H1 (cell line): Measurements from ENCODE around the gene RHEX. TPM values are rescaled to one million over a fixed set of nuclear protein-coding genes. Genes with fewer than 3 reads are reported as not detected.

ENCODE experiments used
- CTCF ChIA-PET: fragments of 300-600 bp; sonication (Branson Sonifier 250); formaldehyde crosslinking; loops from one replicate; lab custom pipeline; 2021; ENCODE audit not compliant: partially characterized antibody; lab: Charles Lee
- POLR2A ChIA-PET: fragments of 300-600 bp; sonication (Branson Sonifier 250); formaldehyde crosslinking; loops from one replicate; lab custom pipeline; 2021; ENCODE audit warnings: inconsistent platforms; ENCODE audit not compliant: partially characterized antibody; lab: Charles Lee
- DNase-seq, 2 experiments: peaks; one replicate each; pipeline versions ENCODE4 v3.0.0 to v3.0.0-alpha.2; 2010 to 2022; ENCODE audit warnings: low spot score in 2 of 2, low read depth in 1 of 2, mixed read lengths in 1 of 2
- FAIRE-seq: peaks from 2 replicates; lab custom pipeline; 2011; peaks lifted over from hg19 to GRCh38; lab: Jason Lieb, UNC
- H2AFZ ChIP-seq: 2 replicates; pipeline ENCODE4 v1.8.1; 2012; ENCODE audit warnings: low read length, inconsistent platforms
- H2AK5ac ChIP-seq: 2 replicates; pipeline ENCODE4 v1.6.1; 2013; ENCODE audit warnings: low read depth, low read length
- H2BK120ac ChIP-seq: replicated peaks from 2 replicates; pipeline ENCODE3; 2013; ENCODE audit warnings: low read depth, low read length, inconsistent platforms
- H2BK12ac ChIP-seq: 2 replicates; pipeline ENCODE4 v1.6.1; 2013; ENCODE audit warnings: low read depth, low read length
- H2BK15ac ChIP-seq: 2 replicates; pipeline ENCODE4 v1.6.1; 2013; ENCODE audit warnings: low read length
- H2BK20ac ChIP-seq: 2 replicates; pipeline ENCODE4 v1.6.1; 2013; ENCODE audit warnings: low read length
- H2BK5ac ChIP-seq: 2 replicates; pipeline ENCODE4 v1.6.1; 2013; ENCODE audit warnings: low read depth, low read length
- H3K14ac ChIP-seq: 2 replicates; pipeline ENCODE4 v1.6.1; 2013; ENCODE audit warnings: inconsistent platforms; ENCODE audit not compliant: insufficient read length
- H3K18ac ChIP-seq: 2 replicates; pipeline ENCODE4 v1.6.1; 2013; ENCODE audit warnings: low read length; ENCODE audit errors: extremely low read depth
- H3K23ac ChIP-seq: 2 replicates; pipeline ENCODE4 v1.6.1; 2013; ENCODE audit warnings: inconsistent platforms; ENCODE audit not compliant: insufficient read length
- H3K23me2 ChIP-seq: 2 replicates; pipeline ENCODE4 v1.6.1; 2013; ENCODE audit warnings: low read depth, low read length
- H3K27ac ChIP-seq: 2 replicates; pipeline ENCODE4 v1.6.1; 2011; ENCODE audit warnings: low read depth, low read length, inconsistent platforms
- H3K27me3 ChIP-seq, 4 experiments: replicated peaks in 1 of 4; 1 replicate in 1 of 4; 2 replicates in 3 of 4; pipeline versions ENCODE4 v1.6.1 to v1.8.1; 2011 to 2013; ENCODE audit warnings: low read length in 3 of 4, mild to moderate bottlenecking in 3 of 4, inconsistent platforms in 2 of 4, mixed read lengths in 2 of 4, moderate library complexity in 1 of 4; ENCODE audit not compliant: control insufficient read depth in 3 of 4, insufficient read depth in 3 of 4; ENCODE audit errors: extremely low read depth in 1 of 4
- H3K36me3 ChIP-seq, 4 experiments: 2 replicates each; pipeline versions ENCODE4 v1.6.1 to v1.8.1; 2011 to 2013; ENCODE audit warnings: mild to moderate bottlenecking in 4 of 4, low read length in 3 of 4, moderate library complexity in 2 of 4, control low read depth in 1 of 4, inconsistent platforms in 1 of 4; ENCODE audit not compliant: insufficient read depth in 4 of 4, control insufficient read depth in 2 of 4
- H3K4ac ChIP-seq: replicated peaks from 2 replicates; pipeline ENCODE3; 2013; ENCODE audit warnings: low read length, low read depth, mixed read lengths, inconsistent platforms; ENCODE audit not compliant: insufficient read length
- H3K4me1 ChIP-seq, 4 experiments: replicated peaks in 1 of 4; 1 replicate in 1 of 4; 2 replicates in 3 of 4; pipeline versions ENCODE4 v1.6.1 to v1.8.1; 2011 to 2013; ENCODE audit warnings: low read length in 3 of 4, inconsistent platforms in 2 of 4, mixed read lengths in 1 of 4; ENCODE audit not compliant: insufficient read depth in 4 of 4, control insufficient read depth in 3 of 4
- H3K4me2 ChIP-seq, 2 experiments: 2 replicates each; pipeline versions ENCODE4 v1.6.1 to v1.8.1; 2011 to 2013; ENCODE audit warnings: low read depth in 2 of 2, low read length in 2 of 2, control low read depth in 1 of 2, inconsistent platforms in 1 of 2, mild to moderate bottlenecking in 1 of 2; ENCODE audit not compliant: insufficient read depth in 1 of 2
- H3K4me3 ChIP-seq, 4 experiments: fragments of 200-600, 300-600 bp in 1 of 4; sonication (generic), shearing (Covaris generic), sonication (Bioruptor Twin) in 1 of 4; 2 replicates each; pipeline versions ENCODE4 v1.5.1 to v1.8.1; 2011 to 2016; ENCODE audit warnings: low read length in 4 of 4, low read depth in 3 of 4, control low read depth in 2 of 4, inconsistent platforms in 2 of 4, mild to moderate bottlenecking in 2 of 4, mixed read lengths in 1 of 4, moderate library complexity in 1 of 4; ENCODE audit not compliant: insufficient read depth in 2 of 4; ENCODE audit errors: extremely low read depth in 1 of 4
- H3K56ac ChIP-seq: replicated peaks from 2 replicates; pipeline ENCODE3; 2013; ENCODE audit warnings: low read depth, mild to moderate bottlenecking, mixed read lengths, low read length, inconsistent platforms; ENCODE audit not compliant: insufficient read length
- H3K79me1 ChIP-seq: 2 replicates; pipeline ENCODE4 v1.6.1; 2013; ENCODE audit warnings: low read depth, low read length, control low read depth
- H3K79me2 ChIP-seq, 2 experiments: 2 replicates each; pipeline versions ENCODE4 v1.6.1 to v1.8.1; 2012 to 2013; ENCODE audit warnings: low read length in 2 of 2, mild to moderate bottlenecking in 2 of 2, inconsistent platforms in 1 of 2; ENCODE audit not compliant: insufficient read depth in 2 of 2, control insufficient read depth in 1 of 2
- H3K9ac ChIP-seq, 4 experiments: replicated peaks in 1 of 4; 1 replicate in 1 of 4; 2 replicates in 3 of 4; pipeline versions ENCODE4 v1.6.1 to v1.8.1; 2011 to 2013; ENCODE audit warnings: low read depth in 3 of 4, low read length in 3 of 4, control low read depth in 2 of 4, mild to moderate bottlenecking in 2 of 4, moderate library complexity in 2 of 4, inconsistent platforms in 1 of 4; ENCODE audit errors: extremely low read depth in 1 of 4
- H3K9me3 ChIP-seq, 2 experiments: 2 replicates each; pipeline versions ENCODE4 v1.6.1 to v1.8.1; 2012 to 2013; ENCODE audit warnings: mild to moderate bottlenecking in 2 of 2, moderate library complexity in 2 of 2, control low read depth in 1 of 2, inconsistent platforms in 1 of 2, low read depth in 1 of 2, low read length in 1 of 2, mixed read lengths in 1 of 2; ENCODE audit not compliant: insufficient read depth in 2 of 2
- H4K20me1 ChIP-seq, 2 experiments: replicated peaks in 1 of 2; 2 replicates each; pipeline versions ENCODE3 to v1.8.1; 2011 to 2013; ENCODE audit warnings: inconsistent platforms in 2 of 2, low read length in 2 of 2, mild to moderate bottlenecking in 1 of 2; ENCODE audit not compliant: insufficient read depth in 2 of 2, control insufficient read depth in 1 of 2
- H4K5ac ChIP-seq: 2 replicates; pipeline ENCODE4 v1.6.1; 2013; ENCODE audit warnings: low read length, low read depth, mixed read lengths, inconsistent platforms; ENCODE audit not compliant: insufficient read length
- H4K8ac ChIP-seq: 2 replicates; pipeline ENCODE4 v1.8.0; 2013; ENCODE audit warnings: mild to moderate bottlenecking, moderate library complexity, low read length, inconsistent platforms; ENCODE audit not compliant: insufficient read depth; ENCODE audit errors: extremely low read depth
- H4K91ac ChIP-seq: replicated peaks from 2 replicates; pipeline ENCODE3; 2013; ENCODE audit warnings: low read length, mixed read lengths, inconsistent platforms; ENCODE audit not compliant: insufficient read length
- CTCF ChIP-seq, 3 experiments: IDR thresholded peaks; 1 replicate in 2 of 3; 2 replicates in 1 of 3; pipeline versions ENCODE4 v1.5.1 to v1.6.1; 2011; ENCODE audit warnings: low read length in 3 of 3, mild to moderate bottlenecking in 3 of 3, inconsistent platforms in 2 of 3, low read depth in 1 of 3, moderate library complexity in 1 of 3; ENCODE audit not compliant: insufficient read depth in 1 of 3; ENCODE audit errors: control extremely low read depth in 1 of 3
- HDAC6 ChIP-seq: IDR thresholded peaks from one replicate; pipeline ENCODE4 v1.7.1; 2012; ENCODE audit warnings: low read depth, mild to moderate bottlenecking, inconsistent platforms, low read length, moderate library complexity
- SIN3A ChIP-seq, 2 experiments: IDR thresholded peaks in 1 of 2; conservative IDR thresholded peaks in 1 of 2; 2 replicates each; pipeline ENCODE4 v1.6.1; 2011 to 2012; ENCODE audit warnings: low read length in 2 of 2, improper control_type of control experiment in 1 of 2, low read depth in 1 of 2, mild to moderate bottlenecking in 1 of 2
- SP1 ChIP-seq: IDR thresholded peaks from 2 replicates; pipeline ENCODE4 v1.6.1; 2011; ENCODE audit warnings: low read depth, low read length
- SUZ12 ChIP-seq: fragments of 200-600 bp; sonication (generic); IDR thresholded peaks from 2 replicates; pipeline ENCODE4 v1.6.1; 2012; ENCODE audit warnings: mild to moderate bottlenecking, inconsistent platforms, low read length, moderate library complexity, mixed read lengths
- TAF7 ChIP-seq: optimal IDR thresholded peaks from 2 replicates; pipeline ENCODE3; 2011; ENCODE audit warnings: low read depth, mild to moderate bottlenecking, inconsistent platforms, low read length, moderate library complexity, borderline replicate concordance
- WGBS, 2 experiments: shearing (Covaris generic) in 1 of 2; methylation state at CpG; one replicate each; pipeline versions ENCODE4 v1.1.6 to v1.1.7; 2013 to 2015; ENCODE audit warnings: low lambda C conversion rate in 2 of 2, mixed read lengths in 2 of 2, inconsistent platforms in 1 of 2, low coverage in 1 of 2, missing lambda C conversion rate in 1 of 2; ENCODE audit not compliant: insufficient replicate concordance in 2 of 2, insufficient coverage in 1 of 2, insufficient read length in 1 of 2; ENCODE audit errors: extremely low coverage in 1 of 2, missing lambda C conversion rate in 1 of 2; 5-methylcytosine and 5-hydroxymethylcytosine counted together
- polyA plus RNA-seq, 7 experiments: library from polyadenylated mRNA; depleted of rRNA in 3 of 7; stranded (reverse) in 5 of 7; unstranded in 2 of 7; fragments of >200 nt in 5 of 7; fragments of 200-250 nt in 2 of 7; gene quantifications; 1 replicate in 5 of 7; 2 replicates in 1 of 7; 4 replicates in 1 of 7; pipeline versions ENCODE4 v1.2.1 to v1.2.3, GENCODE V29; 2011 to 2013; ENCODE audit warnings: missing spikeins in 2 of 7, mixed read lengths in 2 of 7
- total RNA-seq: library from RNA; stranded (reverse); fragmentation: NEBNext Ultra II Directional; extraction: Animal tissue kit (Norgen Biotek cat#: 25700); gene quantifications from 2 replicates; pipeline ENCODE4 v1.2.1, GENCODE V29; 2021
- TF ChIP-seq, protein P1 (sequence below): IDR thresholded peaks from 2 replicates; pipeline ENCODE4 v1.6.1; 2011; ENCODE audit warnings: low read depth, mild to moderate bottlenecking, low read length; ENCODE audit not compliant: insufficient read depth

RHEX gene
- total and polyA plus RNA-seq, 2 of the 8 experiments (the other 6 are each of a cell fraction or from before 2014, with no cell fraction given), result not detected

DNA sequence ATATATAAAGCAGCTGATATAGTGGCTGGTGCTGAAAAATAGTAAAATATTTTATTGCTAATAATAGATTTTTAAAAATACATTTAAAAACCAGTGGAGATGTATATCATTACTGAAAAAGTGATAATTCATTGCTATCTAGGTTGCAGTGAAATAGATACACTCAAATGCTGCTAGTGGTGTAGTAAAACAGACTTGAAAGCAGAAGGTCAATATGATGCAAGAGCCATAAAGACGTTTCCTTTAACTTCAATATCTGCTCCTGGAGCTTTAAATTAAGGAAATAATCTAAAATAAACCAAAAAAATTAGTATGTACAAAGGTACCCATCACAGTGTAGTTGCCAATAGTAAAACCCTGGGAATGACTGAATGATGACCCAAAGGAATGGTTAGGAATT, 26.2 kb downstream of the RHEX start:
- no peak overlapping the region for H2BK12ac ChIP-seq
- no peak overlapping the region for H4K8ac ChIP-seq
- no peak overlapping the region for H3K18ac ChIP-seq
- H3K4me2 ChIP-seq, result no peak overlapping the region
- H2AK5ac ChIP-seq, result no peak overlapping the region
- no peak overlapping the region for H2BK120ac ChIP-seq
- no peak overlapping the region for H2AFZ ChIP-seq
- H3K23me2 ChIP-seq, result no peaks in the 10 kb centered on the region
- H2BK20ac ChIP-seq, result no peak overlapping the region
- H3K4ac ChIP-seq, result no peak overlapping the region
- H3K4me3 ChIP-seq, result no peak overlapping the region
- no peaks in the 10 kb centered on the region for H3K79me2 ChIP-seq
- H4K20me1 ChIP-seq, result no peaks in the 10 kb centered on the region
- H3K4me1 ChIP-seq, result peaks cover 0 to 9% (median 3%) of the 10 kb centered on the region in 4 experiments; a peak in 3 of 7 replicates
- CTCF ChIA-PET, result interaction anchor here (1.1 kb wide), 1 partner anchor 22 kb away, joined by 3 read pairs; no protein-coding TSS in a partner anchor
- no peaks in the 10 kb centered on the region for H3K9me3 ChIP-seq
- H3K23ac ChIP-seq, result no peak overlapping the region
- 86% methylated on average over 1 of the region's 1 CpG; no CpG with 5 or more reads in 1 of the 2 experiments for WGBS, 2 experiments
- H3K79me1 ChIP-seq, result no peaks in the 10 kb centered on the region
- H2BK15ac ChIP-seq, result no peak overlapping the region
- H3K27ac ChIP-seq, result no peak overlapping the region
- H4K5ac ChIP-seq, result no peak overlapping the region
- FAIRE-seq (no peak), DNase-seq (no peak)
- no peaks in the 10 kb centered on the region for H3K36me3 ChIP-seq
- no peak overlapping the region for H4K91ac ChIP-seq
- H3K27me3 ChIP-seq, result no peaks in the 10 kb centered on the region
- H2BK5ac ChIP-seq, result no peak overlapping the region
- no peak overlapping the region for H3K9ac ChIP-seq
- POLR2A ChIA-PET, result interaction anchor here (0.6 kb wide), 1 partner anchor 340 kb away, joined by 3 read pairs; no protein-coding TSS in a partner anchor
- no peak overlapping the region for H3K56ac ChIP-seq
- TF ChIP-seq, protein P1, sequence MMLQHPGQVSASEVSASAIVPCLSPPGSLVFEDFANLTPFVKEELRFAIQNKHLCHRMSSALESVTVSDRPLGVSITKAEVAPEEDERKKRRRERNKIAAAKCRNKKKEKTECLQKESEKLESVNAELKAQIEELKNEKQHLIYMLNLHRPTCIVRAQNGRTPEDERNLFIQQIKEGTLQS, result no peak
- TF ChIP-seq HDAC6, result no peak
- no peak for TF ChIP-seq SIN3A (conservative IDR thresholded peaks at IDR 0.05 in 1 of 2, IDR thresholded peaks at IDR 0.05 in 1 of 2; ENCODE audit: low read depth in 1 of 2, low read length in 2 of 2)
- no peak for TF ChIP-seq SUZ12
- TF ChIP-seq CTCF (IDR thresholded peaks at IDR 0.05; ENCODE audit: control extremely low read depth in 1 of 3, insufficient read depth in 1 of 3, low read depth in 1 of 3, low read length in 3 of 3), result no peak
- no peak for TF ChIP-seq SP1
- no peak for TF ChIP-seq TAF7
- no peak overlapping the region for H3K14ac ChIP-seq
